SIG-M5 treated with dmso at 0.1 percent for 504 hours (cell line): Measurements from ENCODE around the gene SSH2.
A peak's percentile ranks its signal among the peaks of the same experiment; 100 is the strongest.
"Not testable (repeated sequence)": the region's sequence is repeated elsewhere in the genome, so short reads cannot be mapped to it uniquely, and the experiment has no call there.

Experiments
- DNase-seq: peaks from one replicate; lab custom pipeline; 2025; ENCODE audit not compliant: unreplicated experiment; lab: John Stamatoyannopoulos, UW

SSH2 gene

DNA sequence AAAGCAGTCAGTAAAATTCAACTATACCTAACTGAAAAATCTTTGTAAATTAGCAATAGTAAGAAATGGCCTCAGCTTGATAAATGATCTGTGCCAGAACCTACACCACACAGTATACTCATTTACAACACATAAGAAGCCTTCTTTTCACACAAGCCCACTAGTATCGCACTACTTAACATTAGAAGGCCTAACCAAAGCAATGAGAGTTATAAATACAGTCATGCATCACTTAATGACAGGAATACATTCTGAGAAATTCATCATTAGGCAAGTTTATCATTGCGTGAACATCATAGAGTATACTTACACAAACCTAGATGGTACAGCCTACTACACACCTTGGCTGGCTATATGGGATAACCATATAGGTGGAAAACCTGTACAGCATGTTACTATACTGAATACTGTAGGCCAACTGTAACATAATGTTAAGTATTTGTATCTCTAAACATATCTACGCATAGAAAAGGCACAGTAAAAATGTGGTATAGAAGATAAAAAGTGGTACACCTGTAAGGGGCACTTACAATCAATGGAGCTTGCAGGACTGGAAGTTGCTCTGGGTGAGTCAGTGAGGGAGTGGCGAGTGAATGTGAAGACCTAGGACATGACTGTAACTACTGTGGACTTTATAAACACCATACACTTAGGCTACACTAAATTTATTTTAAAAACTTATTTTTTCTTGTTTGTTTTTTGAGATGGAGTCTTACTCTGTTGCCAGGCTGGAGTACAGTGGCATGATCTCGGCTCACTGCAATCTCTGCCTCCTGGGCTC, 180.8 kb downstream of the SSH2 start:
- DNase-seq = no peak

DNA sequence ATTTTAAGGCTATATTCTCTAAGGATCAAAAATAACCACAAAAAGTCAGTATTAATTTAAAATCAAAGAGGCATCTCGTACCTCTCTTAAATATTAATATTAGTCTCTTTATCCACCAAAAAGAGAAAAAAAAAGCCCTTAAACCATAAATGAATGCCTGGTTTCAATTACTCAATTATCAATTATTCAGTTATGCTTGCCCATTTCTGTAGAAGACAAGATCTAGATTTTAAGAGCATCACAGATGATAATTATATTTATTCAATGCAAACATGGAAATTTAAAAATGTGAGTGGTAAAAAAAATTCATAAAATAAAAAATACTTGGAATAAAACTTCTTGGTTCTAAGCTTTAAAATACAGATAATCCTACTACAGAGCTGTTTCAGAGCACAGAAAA, 181.6 kb downstream of the SSH2 start:
- no peak for DNase-seq

DNA sequence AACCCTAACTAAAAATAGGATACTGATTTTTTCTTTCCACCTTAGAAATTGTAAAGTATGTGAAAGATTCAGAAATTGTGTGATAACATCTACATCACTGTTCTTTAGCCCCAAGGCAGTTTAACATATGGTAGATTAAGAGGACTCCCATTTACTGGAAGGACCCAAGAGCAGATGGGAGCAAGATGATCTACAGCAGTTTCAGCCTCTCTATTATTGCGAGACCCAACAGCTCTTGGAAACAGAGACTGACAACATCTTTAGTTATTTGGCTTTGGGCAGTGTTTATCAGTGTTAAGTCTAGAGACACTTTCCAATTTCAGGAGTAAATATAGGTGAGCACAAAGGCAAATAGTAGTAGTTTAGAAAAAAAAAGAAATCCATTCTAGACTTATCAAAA, 182.4 kb downstream of the SSH2 start:
- DNase-seq = no peak

DNA sequence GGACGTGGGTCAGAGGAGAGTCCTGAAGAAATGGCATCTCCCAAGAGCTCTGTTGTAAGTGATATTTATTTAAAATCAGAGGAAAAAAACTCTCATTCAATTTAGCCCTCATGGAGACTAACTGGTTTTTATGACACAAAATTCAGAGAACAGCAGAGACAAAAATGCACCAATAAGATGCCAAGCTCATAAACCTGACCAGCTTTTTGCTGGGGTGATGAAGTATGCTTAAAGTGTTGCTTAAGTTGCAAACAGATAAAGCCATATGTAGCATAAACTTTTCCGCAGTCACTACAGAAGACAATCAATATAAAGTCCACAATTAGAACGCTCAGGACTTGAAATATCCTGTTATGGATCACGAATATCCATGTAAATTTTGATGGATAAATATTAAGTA, 183.4 kb downstream of the SSH2 start:
- no peak for DNase-seq

DNA sequence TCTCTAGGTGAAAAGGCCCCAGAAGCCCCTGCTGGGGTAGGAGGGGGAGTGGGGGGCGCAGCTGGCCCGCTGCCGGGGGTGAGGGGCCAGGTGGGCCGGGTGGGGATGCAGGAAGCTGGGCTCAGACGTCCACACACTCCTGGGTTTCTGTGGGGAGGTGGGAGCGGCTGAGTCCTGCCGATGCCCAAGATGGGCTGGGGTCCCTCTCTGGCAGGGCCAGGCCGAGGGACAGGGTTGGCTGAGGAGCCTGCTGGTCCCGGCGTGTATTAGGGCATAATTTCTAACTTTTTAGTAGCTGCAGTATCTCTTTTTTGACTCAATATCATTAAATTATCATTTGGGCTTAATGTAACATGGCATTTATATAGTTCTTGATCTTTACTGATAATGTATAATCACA, 185.9 kb downstream of the SSH2 start:
- no peak for DNase-seq

DNA sequence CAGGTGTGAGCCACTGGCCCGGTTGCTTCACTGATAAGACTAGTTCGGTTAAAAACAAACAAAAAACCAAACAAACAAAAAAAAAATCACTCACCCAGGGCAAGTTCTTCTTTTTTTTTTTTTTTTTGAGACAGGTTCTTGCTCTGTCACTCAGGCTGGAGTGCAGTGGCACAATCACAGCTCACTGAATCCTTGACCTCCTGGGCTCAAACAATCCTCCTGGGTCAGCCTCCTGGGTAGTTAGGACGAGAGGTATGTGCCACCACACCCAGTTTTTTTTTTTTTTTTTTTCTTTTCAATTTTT, 187.9 kb downstream of the SSH2 start:
- DNase-seq = no peak

DNA sequence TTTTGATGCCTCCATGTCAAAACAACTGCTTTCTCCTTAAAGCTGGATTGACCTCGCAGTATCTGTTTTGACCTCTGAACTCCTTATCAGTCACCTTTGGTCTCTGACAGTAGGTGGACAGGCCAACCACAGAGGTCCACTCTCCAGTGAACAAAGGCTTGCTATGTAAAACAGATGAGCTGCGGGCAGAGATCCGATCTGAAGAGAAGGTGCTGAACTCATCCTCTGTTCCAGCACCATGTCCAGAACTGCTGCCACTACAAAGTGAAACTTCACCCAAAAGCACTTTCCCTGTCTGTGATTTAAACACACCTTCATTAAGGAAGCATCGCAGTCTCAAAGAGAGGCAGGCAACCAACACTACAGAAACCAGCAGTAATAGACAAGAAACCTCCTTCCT, 190.0 kb downstream of the SSH2 start:
- no peak for DNase-seq

DNA sequence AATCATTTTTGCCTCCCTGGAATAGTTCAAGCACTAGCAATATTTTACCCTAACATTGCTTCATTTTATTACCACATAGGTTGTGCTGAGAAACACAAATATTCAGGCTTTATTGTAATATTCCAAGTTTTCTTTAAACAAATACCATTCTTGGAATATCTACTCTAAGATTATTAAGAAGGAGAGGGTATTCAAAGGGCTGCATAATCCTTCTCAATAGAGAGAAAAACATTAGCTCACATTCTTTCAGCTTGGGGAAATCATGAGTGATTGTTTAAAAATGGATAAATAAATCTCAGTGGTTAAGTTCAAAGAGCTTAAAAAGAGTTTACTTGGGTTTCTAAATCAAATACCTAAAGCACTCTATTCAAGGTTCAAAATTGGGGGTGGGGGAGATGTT, 195.4 kb downstream of the SSH2 start:
- no peak for DNase-seq

DNA sequence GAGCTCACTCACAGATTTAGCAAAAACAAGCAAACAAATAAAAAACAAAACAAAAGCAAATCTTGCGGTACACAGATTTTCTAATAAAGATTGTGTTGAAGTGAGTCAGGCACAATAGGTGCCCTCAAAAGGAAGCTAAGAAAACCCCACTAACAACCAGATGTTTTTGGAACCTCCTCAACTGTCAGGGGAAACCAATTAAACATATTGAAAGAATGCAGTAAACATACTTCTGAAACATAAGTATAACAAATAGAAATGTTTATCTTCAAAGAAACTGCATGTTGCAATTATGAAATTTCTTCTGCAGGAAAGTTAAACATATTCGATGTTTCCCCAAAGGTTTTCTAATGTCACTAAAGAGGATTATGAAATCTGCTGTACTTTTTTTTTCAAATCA, 196.9 kb downstream of the SSH2 start:
- no peak for DNase-seq

DNA sequence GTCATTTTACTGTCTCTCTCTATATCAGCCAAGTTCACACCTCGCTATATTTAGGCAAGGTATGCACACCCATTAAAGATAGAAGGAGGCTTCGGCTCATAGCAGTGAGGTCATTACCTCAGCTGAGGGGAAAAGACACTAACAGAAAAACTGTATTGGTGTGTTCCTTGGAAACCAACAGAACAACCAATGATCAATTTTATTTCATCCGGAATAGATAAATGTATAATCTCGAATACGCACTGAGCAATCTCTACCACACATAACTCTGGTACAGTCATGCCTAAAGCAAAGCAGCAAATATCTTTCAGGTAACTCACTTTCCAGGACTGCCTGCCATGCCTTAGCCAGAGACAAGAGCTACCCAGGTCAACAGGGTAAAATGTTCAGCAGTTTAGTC, 197.4 kb downstream of the SSH2 start:
- DNase-seq = no peak

DNA sequence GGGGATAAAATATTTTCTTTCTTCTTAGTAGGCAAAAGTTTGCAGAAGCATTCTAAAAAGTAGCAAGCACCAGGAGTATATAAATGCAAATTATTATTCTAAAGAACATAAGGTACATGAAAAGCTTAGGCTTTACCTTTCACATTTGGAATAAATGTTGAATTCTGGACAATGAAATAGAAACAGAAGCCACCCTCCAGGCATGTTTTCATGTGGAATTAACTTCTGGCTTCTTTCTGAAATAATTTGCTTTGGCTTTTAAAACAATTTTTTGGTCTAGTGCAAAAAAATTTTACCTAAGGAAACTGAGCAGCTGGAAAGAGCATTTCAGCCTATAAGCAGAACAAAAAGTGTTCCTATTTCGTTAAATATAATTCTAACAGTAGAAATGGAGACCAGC, 197.8 kb downstream of the SSH2 start:
- no peak for DNase-seq

DNA sequence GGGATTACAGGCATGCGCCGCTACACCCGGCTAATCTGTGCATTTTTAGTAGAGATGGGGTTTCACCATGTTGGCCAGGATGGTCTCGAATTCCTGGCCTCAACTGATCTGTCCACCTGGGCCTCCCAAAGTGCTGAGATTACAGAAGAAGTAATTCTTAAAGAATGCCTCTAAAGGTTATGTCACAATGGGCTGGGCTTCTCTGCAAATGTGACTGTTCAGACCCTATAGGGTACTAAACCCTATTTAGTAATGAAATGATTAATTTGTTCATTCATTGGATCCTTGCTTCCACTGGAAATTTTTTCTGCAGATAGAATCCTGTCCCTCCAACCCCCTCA, 198.5 kb downstream of the SSH2 start:
- DNase-seq = no peak

DNA sequence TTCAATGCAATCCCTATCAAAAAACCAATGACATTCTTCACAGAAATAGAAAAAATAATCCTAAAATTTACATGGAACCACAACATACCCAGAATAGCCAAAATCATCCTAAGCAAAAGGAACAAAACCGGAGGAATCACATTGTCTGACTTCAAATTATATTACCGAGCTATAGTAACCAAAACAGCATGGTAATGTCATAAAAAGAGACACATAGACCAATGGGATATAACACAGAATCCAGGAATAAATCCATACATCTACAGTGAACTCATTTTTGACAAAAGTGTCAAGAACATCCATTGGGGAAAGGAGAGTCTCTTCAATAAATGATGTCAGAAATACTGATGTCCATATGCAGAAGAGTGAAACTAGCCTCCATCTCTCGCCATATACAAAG, 201.5 kb downstream of the SSH2 start:
- no peak for DNase-seq

DNA sequence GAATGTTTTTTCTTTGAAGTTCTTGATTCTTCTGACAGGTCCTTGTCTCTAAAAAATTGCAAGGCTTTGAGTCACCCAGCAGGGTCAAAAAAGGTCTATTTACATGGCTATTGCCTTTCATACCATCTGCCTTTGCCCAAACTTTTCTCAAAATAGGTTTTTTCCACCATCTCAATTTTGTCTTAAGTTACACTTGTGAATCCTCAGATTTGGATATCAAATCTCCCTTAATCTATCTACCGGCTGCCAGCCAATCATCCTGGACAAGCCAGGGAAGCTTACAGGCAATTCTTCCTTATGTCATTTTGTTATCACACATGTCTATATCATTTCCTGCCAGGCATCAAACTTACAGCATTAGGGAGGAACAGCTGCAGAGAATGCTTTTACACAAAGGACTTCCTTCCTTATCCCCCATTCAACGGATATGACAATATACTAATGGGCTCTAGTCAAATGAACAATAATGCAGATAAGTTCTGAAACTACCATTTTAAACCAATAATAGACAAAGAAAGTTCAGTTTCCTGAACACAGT, 203.2 kb downstream of the SSH2 start:
- peak; percentile 66 for DNase-seq

DNA sequence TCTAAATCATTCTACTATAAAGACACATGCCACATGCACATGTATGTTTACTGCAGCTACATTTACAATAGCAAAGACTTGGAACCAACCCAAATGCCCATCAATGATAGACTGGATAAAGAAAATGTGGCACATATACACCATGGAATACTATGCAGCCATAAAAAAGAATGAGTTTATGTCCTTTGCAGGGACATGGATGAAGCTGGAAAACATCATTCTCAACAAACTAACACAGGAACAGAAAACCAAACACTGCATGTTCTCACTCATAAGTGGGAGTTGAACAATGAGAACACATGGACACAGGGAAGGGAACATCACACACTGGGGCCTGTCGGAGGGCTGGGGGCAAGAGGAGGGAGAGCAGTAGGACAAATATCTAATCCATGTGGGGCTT, 204.6 kb downstream of the SSH2 start:
- DNase-seq = not testable (repeated sequence)

DNA sequence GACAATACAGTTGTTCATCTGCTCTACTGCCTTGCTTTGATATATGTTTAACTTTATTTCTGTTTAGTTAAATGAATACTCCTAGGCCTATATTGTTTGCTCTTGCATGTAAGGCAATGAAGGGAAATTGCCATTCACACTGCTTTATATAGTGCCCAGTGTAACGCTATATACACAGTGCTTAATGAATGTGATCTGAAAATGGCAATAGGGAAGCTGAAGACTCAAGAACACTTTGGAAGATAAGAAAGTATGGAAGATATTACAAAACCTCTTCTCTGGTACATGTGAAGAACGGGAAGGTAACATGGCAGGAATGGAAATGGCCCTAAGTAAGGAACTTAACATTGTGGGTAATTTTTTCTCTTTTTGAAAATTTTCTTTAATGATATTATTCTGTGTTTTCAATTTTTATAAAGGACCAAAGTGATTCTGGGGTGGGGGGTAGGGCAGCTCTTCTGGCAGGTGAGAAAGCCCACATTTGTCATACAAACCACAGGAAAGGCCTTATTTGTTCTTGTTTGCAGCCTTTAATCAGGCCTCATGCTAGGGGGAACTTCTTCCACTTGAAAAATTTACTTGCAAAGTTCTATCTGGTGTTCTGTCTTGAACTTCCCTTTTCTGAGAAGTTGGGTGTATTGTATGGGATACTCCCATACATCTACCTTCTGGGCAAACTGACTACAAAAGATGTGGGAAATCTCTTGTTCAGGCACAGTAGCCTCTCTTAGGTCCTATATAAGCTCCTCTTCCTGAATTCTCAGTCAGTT, 206.6 kb downstream of the SSH2 start:
- DNase-seq = peak; percentile 79

DNA sequence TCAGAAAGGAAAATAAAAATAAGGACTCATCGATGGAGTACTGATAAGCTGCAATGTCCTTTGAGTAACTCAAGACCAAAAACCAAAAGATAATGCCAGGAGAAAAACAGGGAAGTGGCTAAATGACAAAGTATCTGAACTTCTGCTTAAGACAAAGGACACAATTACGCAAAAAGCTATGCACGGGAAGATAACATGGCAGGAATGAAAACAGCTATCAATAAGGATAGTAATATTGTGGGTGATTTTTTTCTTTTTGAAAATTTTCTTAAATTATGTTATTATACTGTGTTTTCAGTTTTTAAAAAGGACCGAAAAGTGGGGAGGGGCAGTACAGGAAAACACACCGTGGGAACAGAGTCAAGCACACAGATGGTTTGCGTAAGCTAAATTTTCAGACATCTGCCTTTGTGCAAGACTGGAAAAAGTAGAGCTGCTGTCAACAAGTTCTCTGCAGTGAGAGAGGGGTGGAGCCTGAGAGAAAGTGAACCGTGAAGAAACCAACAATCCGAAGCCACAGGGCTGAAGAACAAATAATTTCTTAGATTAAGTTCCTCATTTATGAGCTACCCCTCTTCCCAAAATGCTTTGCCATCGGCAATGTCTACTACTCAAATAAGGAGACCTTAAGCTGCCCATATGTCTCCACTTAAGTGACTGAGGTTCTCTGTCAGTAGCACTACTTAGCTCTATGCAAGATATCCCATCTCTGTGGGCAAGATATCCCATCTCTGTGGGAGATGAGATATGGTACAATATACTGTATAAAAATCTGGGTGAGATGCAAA, 207.4 kb downstream of the SSH2 start:
- DNase-seq = peak; percentile 98

DNA sequence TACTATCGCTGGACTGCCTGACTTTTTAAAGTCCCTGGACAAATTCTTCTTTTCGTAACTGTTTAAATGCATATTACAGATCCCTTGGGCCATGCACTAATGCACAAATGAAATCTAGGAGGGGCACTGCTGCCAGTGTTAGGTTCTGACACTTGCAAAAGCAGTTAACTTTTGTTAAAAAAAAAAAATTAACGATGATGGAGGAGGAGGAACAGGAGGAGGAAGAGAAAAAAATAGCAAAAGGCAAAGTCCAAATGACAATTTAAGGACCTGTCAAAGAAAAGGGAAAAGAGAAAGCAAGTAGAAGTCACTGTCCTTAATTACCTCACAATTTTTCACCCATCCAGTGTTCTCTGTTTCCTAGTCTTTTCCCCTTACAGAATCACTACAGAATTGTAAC, 209.5 kb downstream of the SSH2 start:
- DNase-seq = peak; percentile 68

DNA sequence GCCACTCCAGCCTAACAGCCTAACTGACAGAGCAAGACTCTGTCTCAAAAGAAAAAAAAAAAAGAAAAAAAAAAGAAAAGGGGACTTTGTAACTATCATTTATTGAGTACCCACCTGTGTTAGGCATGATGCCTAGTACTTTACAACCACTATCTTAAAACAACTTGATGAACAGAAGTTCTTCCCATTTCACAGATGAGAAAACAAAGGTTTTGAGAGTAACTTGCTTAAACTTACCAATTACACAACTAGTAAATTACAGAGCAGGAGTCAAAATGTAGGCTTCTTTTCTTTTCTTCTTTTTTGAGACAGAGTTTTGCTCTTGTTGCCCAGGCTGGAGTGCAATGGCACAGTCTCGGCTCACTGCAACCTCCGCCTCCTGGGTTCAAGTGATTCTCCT, 210.6 kb downstream of the SSH2 start:
- DNase-seq = no peak

DNA sequence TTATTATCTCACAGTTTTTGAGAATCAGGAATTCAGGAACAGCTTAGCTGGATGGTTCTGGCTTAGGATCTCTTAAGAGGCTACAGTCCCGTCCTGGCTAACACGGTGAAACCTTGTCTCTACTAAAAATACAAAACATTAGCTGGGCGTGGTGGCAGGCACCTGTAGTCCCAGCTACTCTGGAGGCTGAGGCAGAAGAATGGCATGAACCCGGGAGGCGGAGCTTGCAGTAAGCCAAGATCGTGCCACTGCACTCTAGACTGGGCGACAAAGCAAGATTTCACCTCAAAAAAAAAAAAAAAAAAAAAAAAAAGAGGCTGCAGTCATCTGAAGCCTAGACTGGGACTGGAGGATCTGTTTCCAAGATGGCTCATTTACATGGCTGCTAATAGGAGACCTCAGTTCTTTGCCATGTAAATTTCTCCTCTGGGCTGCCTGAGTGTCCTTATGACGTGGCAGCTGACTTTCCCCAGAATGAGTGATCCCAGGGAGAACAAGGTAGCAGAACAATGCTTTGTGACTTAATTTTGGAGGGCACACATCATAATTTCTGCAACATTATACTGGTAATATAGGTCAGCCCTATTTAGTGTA, 211.5 kb downstream of the SSH2 start:
- DNase-seq = no peak

DNA sequence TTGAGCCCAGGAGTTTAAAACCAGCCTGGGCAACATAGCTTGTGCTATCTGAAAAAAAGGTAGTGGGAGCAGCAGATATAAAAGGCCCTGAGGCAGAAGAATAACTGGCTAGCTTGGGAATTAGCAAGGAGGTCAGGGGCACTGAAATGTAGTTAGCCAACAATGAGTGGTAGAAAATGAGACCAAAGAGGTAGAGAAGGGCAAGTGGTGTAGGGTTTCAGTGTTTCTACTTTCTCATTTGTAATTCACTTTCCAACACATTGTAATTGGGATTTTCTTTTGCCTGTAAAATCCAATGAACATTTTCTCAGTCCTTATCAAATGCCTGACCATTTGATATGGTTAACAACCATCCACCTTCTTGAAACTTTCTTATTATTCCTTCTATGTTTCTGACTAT, 212.2 kb downstream of the SSH2 start:
- DNase-seq = no peak

DNA sequence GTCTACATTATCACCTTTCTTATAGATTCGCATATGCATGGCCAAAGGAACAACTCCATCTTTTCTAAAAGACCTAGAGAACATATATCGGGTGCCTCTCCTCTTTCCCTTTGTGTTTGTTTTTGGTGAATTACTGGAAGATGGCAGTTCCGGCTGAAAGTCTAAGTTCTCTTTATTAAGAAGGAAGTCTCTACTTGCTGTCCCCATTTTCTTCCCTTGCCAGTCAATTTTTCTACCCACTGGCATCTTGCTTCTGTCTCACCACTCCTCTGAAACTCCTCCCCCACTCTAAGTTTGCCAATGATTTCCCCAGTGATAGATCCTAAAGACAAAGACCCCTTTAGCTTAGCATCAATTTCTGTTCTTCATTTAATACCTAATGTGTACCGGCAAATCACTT, 213.5 kb downstream of the SSH2 start:
- DNase-seq = no peak
